Measurements from ENCODE around the gene LRRC3.

LRRC3 gene

GRCh38 chr21:44497703-44498126 lies 42.4 kb downstream of the LRRC3 start (continued):
- TF ChIP-seq CTCF (tag by site-specific recombination; IDR thresholded peaks at IDR 0.05) (no peak), YY2 (tag by site-specific recombination; IDR thresholded peaks at IDR 0.05) (no peak), YY1 (tag by site-specific recombination; IDR thresholded peaks at IDR 0.05) (no peak), ZBTB20 (tag by site-specific recombination; IDR thresholded peaks at IDR 0.05) (no peak), ZNF426 (tag by site-specific recombination; IDR thresholded peaks at IDR 0.05) (no peak), ZNF544 (tag by site-specific recombination; IDR thresholded peaks at IDR 0.05) (no peak), PRDM10 (tag by site-specific recombination; IDR thresholded peaks at IDR 0.05) (no peak)

GRCh38 chr21:44498280-44499210 lies 43.2 kb downstream of the LRRC3 start:
- POLR2A ChIA-PET = no interaction called here
- no peak for TF ChIP-seq ZNF174 (tag by site-specific recombination; IDR thresholded peaks at IDR 0.05)
- no peak for TF ChIP-seq ZNF23 (tag by site-specific recombination; IDR thresholded peaks at IDR 0.05; ENCODE audit: borderline replicate concordance)
- no peak for TF ChIP-seq PRDM2 (tag by site-specific recombination; IDR thresholded peaks at IDR 0.05; ENCODE audit: borderline replicate concordance)
- TF ChIP-seq, protein P1, sequence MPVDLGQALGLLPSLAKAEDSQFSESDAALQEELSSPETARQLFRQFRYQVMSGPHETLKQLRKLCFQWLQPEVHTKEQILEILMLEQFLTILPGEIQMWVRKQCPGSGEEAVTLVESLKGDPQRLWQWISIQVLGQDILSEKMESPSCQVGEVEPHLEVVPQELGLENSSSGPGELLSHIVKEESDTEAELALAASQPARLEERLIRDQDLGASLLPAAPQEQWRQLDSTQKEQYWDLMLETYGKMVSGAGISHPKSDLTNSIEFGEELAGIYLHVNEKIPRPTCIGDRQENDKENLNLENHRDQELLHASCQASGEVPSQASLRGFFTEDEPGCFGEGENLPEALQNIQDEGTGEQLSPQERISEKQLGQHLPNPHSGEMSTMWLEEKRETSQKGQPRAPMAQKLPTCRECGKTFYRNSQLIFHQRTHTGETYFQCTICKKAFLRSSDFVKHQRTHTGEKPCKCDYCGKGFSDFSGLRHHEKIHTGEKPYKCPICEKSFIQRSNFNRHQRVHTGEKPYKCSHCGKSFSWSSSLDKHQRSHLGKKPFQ (tag by site-specific recombination; IDR thresholded peaks at IDR 0.05) = no peak
- TF ChIP-seq, protein P2, sequence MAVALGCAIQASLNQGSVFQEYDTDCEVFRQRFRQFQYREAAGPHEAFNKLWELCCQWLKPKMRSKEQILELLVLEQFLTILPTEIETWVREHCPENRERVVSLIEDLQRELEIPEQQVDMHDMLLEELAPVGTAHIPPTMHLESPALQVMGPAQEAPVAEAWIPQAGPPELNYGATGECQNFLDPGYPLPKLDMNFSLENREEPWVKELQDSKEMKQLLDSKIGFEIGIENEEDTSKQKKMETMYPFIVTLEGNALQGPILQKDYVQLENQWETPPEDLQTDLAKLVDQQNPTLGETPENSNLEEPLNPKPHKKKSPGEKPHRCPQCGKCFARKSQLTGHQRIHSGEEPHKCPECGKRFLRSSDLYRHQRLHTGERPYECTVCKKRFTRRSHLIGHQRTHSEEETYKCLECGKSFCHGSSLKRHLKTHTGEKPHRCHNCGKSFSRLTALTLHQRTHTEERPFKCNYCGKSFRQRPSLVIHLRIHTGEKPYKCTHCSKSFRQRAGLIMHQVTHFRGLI (tag by site-specific recombination; IDR thresholded peaks at IDR 0.05) = no peak
- TF ChIP-seq ZNF157 (tag by site-specific recombination; IDR thresholded peaks at IDR 0.05) = no peak
- no peak for TF ChIP-seq ZNF76 (tag by site-specific recombination; IDR thresholded peaks at IDR 0.05; ENCODE audit: borderline replicate concordance, low read depth)
- no peak for TF ChIP-seq TCF7L2 (IDR thresholded peaks at IDR 0.05; ENCODE audit: borderline replicate concordance, low read depth, low read length)
- no peak for TF ChIP-seq BCL11B (tag by site-specific recombination; IDR thresholded peaks at IDR 0.05; ENCODE audit: low read depth)
- TF ChIP-seq ZNF473 (tag by site-specific recombination; IDR thresholded peaks at IDR 0.05) = no peak
- TF ChIP-seq INSM2 (tag by site-specific recombination; IDR thresholded peaks at IDR 0.05) = no peak

More at GRCh38 chr21:44498280-44499210, 43.2 kb downstream of the LRRC3 start:
- CTCF ChIA-PET = interaction anchor here (0.7 kb wide), 1 partner anchor 11 kb away, joined by 3 read pairs; no protein-coding TSS in a partner anchor
- Histone ChIP-seq H3K4me1 (ENCODE audit: control insufficient read depth, insufficient read depth, low read length) (no peaks in the 10 kb centered on the region), H3K4me3 (ENCODE audit: low read depth, low read length) (no peak overlapping the region), H3K27ac (ENCODE audit: extremely low read depth, low read depth, low read length) (no peak overlapping the region), H3K36me3 (ENCODE audit: control insufficient read depth in 2 of 2, insufficient read depth in 1 of 2, low read length in 2 of 2) (no peaks in the 10 kb centered on the region), H3K9me3 (ENCODE audit: control insufficient read depth, insufficient read depth, low read depth, low read length) (no peaks in the 10 kb centered on the region)

All from HEK293 (cell line).